Astrocyte (in vitro differentiated cells and primary cell): Measurements from ENCODE around the gene MAP6D1. TPM values are rescaled to one million over a fixed set of nuclear protein-coding genes. Genes with fewer than 3 reads are reported as not detected.
"Not testable (repeated sequence)": the region's sequence is repeated elsewhere in the genome, so short reads cannot be mapped to it uniquely, and the experiment has no call there.

ENCODE experiments used
- DNase-seq: peaks from one replicate; pipeline ENCODE4 v3.0.0-alpha.2; 2010; ENCODE audit warnings: low read depth
- FAIRE-seq: peaks from 2 replicates; lab custom pipeline; 2011; peaks lifted over from hg19 to GRCh38; lab: Jason Lieb, UNC
- H2AFZ ChIP-seq: 2 replicates; pipeline ENCODE4 v1.6.0; 2012; ENCODE audit warnings: low read depth, low read length, inconsistent platforms
- H3K27ac ChIP-seq: 2 replicates; pipeline ENCODE4 v1.5.1; 2011; ENCODE audit warnings: low read depth, low read length, inconsistent platforms
- H3K27me3 ChIP-seq: 2 replicates; pipeline ENCODE4 v1.6.0; 2011; ENCODE audit warnings: low read length, inconsistent platforms; ENCODE audit not compliant: insufficient read depth
- H3K36me3 ChIP-seq: 2 replicates; pipeline ENCODE4 v1.5.1; 2011; ENCODE audit warnings: low read length, inconsistent platforms; ENCODE audit not compliant: insufficient read depth
- H3K4me1 ChIP-seq: 2 replicates; pipeline ENCODE4 v1.5.1; 2011; ENCODE audit warnings: low read length, inconsistent platforms; ENCODE audit not compliant: insufficient read depth
- H3K4me2 ChIP-seq: 2 replicates; pipeline ENCODE4 v1.6.0; 2012; ENCODE audit warnings: low read length, inconsistent platforms
- H3K4me3 ChIP-seq: 2 replicates; pipeline ENCODE4 v1.5.1; 2011; ENCODE audit warnings: low read depth, mild to moderate bottlenecking, low read length, inconsistent platforms; ENCODE audit not compliant: insufficient read depth
- H3K79me2 ChIP-seq: 2 replicates; pipeline ENCODE4 v1.6.0; 2012; ENCODE audit warnings: mild to moderate bottlenecking, low read length, inconsistent platforms; ENCODE audit not compliant: insufficient read depth
- H3K9ac ChIP-seq: 2 replicates; pipeline ENCODE4 v1.6.0; 2012; ENCODE audit warnings: mild to moderate bottlenecking, low read length, inconsistent platforms
- H3K9me3 ChIP-seq: 2 replicates; pipeline ENCODE4 v1.5.1; 2012; ENCODE audit warnings: low read depth, mild to moderate bottlenecking, low read length, inconsistent platforms; ENCODE audit not compliant: insufficient read depth
- H4K20me1 ChIP-seq: 2 replicates; pipeline ENCODE4 v1.6.0; 2012; ENCODE audit warnings: low read length, inconsistent platforms; ENCODE audit not compliant: insufficient read depth
- H3K27ac Mint-ChIP-seq: one replicate; pipeline ENCODE4 v1.8.0; 2021; ENCODE audit warnings: mild to moderate bottlenecking, mixed read lengths; ENCODE audit not compliant: unreplicated experiment
- H3K27me3 Mint-ChIP-seq: one replicate; pipeline ENCODE4 v1.8.0; 2021; ENCODE audit warnings: low read depth, mixed read lengths; ENCODE audit not compliant: unreplicated experiment
- H3K36me3 Mint-ChIP-seq: one replicate; pipeline ENCODE4 v1.8.0; 2021; ENCODE audit warnings: low read depth, mixed read lengths; ENCODE audit not compliant: unreplicated experiment
- H3K4me1 Mint-ChIP-seq: one replicate; pipeline ENCODE4 v1.8.0; 2021; ENCODE audit warnings: low read depth, mixed read lengths; ENCODE audit not compliant: unreplicated experiment
- H3K4me3 Mint-ChIP-seq: one replicate; pipeline ENCODE4 v1.8.0; 2021; ENCODE audit warnings: mild to moderate bottlenecking, moderate library complexity, mixed read lengths; ENCODE audit not compliant: unreplicated experiment
- H3K9me3 Mint-ChIP-seq: one replicate; pipeline ENCODE4 v1.8.0; 2021; ENCODE audit warnings: mild to moderate bottlenecking, mixed read lengths; ENCODE audit not compliant: unreplicated experiment
- EZH2 ChIP-seq: IDR thresholded peaks from 2 replicates; pipeline ENCODE4 v1.6.1; 2012; ENCODE audit warnings: mild to moderate bottlenecking, low read length, inconsistent platforms; ENCODE audit not compliant: insufficient read depth
- total RNA-seq: library from RNA; stranded (reverse); gene quantifications from 2 replicates; pipeline ENCODE4 v1.2.1, GENCODE V29; 2021
- TF ChIP-seq, protein P1 (sequence below): IDR thresholded peaks from 2 replicates; pipeline ENCODE4 v1.5.1; 2011; ENCODE audit warnings: low read depth, mild to moderate bottlenecking, inconsistent platforms, low read length, moderate library complexity; ENCODE audit not compliant: insufficient read depth

MAP6D1 gene
- total RNA-seq, 1 donor from 2014 or later = 4.6 TPM

DNA sequence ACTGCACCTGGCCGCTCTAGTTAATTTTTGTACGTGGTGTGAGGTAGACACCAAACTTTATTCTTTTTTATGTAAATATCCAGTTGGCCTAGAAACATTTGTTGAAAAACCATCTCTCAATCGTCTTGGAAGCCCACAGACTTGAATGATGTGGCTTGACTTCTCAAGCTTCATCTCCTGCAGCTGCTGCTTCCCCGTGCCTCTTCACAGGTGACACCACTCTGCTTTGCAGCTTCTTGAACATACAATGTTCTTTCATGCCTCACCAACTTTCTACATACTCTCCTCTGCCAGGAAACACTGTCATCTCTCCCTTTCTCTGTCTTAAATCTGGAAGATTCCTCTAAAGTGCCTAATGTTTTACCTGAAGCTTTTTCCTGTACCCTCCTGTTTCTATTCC lies 35.6 kb downstream of the MAP6D1 start:
- Mint-ChIP-seq H3K4me1 (no peaks in the 10 kb centered on the region), H3K27ac (no peak overlapping the region), H3K9me3 (no peaks in the 10 kb centered on the region), H3K4me3 (no peak overlapping the region), H3K27me3 (no peaks in the 10 kb centered on the region), H3K36me3 (peaks cover 21% of the 10 kb centered on the region)
- Histone ChIP-seq H3K4me3 (no peak overlapping the region), H3K4me2 (no peak overlapping the region), H3K9ac (no peak overlapping the region), H3K36me3 (peaks cover 55% of the 10 kb centered on the region), H3K9me3 (no peaks in the 10 kb centered on the region), H2AFZ (no peak overlapping the region), H3K4me1 (no peaks in the 10 kb centered on the region), H3K27ac (no peak overlapping the region), H3K27me3 (no peaks in the 10 kb centered on the region), H4K20me1 (peaks cover 32% of the 10 kb centered on the region), H3K79me2 (peaks cover 27% of the 10 kb centered on the region)
- no peak for FAIRE-seq
- DNase-seq = no peak
- TF ChIP-seq EZH2 = no peak
- TF ChIP-seq, protein P1, sequence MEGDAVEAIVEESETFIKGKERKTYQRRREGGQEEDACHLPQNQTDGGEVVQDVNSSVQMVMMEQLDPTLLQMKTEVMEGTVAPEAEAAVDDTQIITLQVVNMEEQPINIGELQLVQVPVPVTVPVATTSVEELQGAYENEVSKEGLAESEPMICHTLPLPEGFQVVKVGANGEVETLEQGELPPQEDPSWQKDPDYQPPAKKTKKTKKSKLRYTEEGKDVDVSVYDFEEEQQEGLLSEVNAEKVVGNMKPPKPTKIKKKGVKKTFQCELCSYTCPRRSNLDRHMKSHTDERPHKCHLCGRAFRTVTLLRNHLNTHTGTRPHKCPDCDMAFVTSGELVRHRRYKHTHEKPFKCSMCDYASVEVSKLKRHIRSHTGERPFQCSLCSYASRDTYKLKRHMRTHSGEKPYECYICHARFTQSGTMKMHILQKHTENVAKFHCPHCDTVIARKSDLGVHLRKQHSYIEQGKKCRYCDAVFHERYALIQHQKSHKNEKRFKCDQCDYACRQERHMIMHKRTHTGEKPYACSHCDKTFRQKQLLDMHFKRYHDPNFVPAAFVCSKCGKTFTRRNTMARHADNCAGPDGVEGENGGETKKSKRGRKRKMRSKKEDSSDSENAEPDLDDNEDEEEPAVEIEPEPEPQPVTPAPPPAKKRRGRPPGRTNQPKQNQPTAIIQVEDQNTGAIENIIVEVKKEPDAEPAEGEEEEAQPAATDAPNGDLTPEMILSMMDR = no peak

DNA sequence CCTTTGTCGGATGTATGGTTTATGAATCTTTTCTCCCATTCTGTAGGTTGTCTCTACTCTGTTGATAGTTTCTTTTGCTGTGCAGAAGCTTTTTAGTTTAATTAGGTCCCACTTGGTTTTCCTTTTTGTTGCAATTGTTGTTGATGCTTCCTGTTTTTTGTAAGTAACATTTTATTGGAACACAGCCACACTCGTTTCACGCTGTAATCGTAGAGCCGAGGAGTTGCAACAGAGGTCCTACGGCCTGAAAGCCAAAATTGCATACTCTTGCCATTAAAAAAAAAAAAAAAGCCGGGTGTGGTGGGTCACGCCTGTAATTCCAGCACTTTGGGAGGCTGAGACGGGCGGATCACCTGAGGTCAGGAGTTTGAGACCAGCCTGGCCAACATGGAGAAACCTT lies 40.9 kb downstream of the MAP6D1 start:
- not testable (repeated sequence) for FAIRE-seq, DNase-seq, H3K4me2 ChIP-seq, H2AFZ ChIP-seq, H3K27ac Mint-ChIP-seq, H3K4me3 ChIP-seq, H3K9ac ChIP-seq, H3K27me3 ChIP-seq, H3K4me1 Mint-ChIP-seq, H3K9me3 ChIP-seq, H3K9me3 Mint-ChIP-seq, H3K27ac ChIP-seq, H3K27me3 Mint-ChIP-seq, H3K4me1 ChIP-seq, H3K4me3 Mint-ChIP-seq
- Histone ChIP-seq H3K36me3 (peaks cover 48% of the 10 kb centered on the region), H3K79me2 (peaks cover 24% of the 10 kb centered on the region), H4K20me1 (peaks cover 35% of the 10 kb centered on the region)
- H3K36me3 Mint-ChIP-seq = peaks cover 30% of the 10 kb centered on the region

DNA sequence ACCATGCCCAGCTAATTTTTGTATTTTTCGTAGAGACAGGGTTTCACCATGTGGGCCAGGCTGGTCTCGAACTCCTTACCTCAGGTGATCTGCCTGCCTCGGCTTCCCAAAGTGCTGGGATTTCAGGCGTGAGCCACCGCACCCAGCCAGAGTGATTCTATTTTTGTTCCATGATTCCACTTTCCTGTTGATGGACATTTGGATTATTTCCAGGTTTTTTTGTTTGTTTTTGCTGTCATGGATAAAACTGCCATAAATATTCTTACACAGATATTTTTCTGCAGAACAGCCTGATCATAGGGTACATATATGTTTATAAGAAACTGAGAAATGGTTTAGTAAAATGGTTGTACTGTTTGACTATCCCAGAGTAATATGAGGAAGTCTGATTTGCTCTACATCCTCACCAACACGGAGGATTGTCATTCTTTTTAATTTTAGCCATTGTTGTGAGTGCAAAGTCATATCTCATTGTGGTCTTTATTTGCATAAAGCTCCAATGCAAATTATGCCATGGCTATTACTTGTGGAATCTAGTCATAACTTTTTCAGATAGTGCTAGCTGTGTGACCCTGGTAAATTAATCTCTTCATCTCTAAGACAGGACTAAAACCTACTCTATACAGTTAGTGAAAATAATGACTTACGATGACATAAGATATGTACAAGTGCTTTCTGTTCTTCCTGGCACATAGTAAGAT lies 42.7 kb downstream of the MAP6D1 start:
- H3K9me3 Mint-ChIP-seq = no peaks in the 10 kb centered on the region
- H3K36me3 Mint-ChIP-seq = peaks cover 29% of the 10 kb centered on the region
- no peak overlapping the region for H3K4me2 ChIP-seq
- no peak overlapping the region for H2AFZ ChIP-seq
- no peak for TF ChIP-seq EZH2
- TF ChIP-seq, protein P1 = no peak
- no peaks in the 10 kb centered on the region for H3K4me1 Mint-ChIP-seq
- H3K4me1 ChIP-seq = no peaks in the 10 kb centered on the region
- peaks cover 27% of the 10 kb centered on the region for H4K20me1 ChIP-seq
- no peaks in the 10 kb centered on the region for H3K27me3 Mint-ChIP-seq
- DNase-seq (no peak), FAIRE-seq (no peak)
- no peak overlapping the region for H3K4me3 ChIP-seq
- H3K27ac ChIP-seq = no peak overlapping the region
- H3K27me3 ChIP-seq = no peaks in the 10 kb centered on the region
- no peak overlapping the region for H3K27ac Mint-ChIP-seq
- peaks cover 14% of the 10 kb centered on the region for H3K79me2 ChIP-seq
- H3K9ac ChIP-seq = no peak overlapping the region
- no peak overlapping the region for H3K4me3 Mint-ChIP-seq
- H3K36me3 ChIP-seq = peaks cover 48% of the 10 kb centered on the region
- no peaks in the 10 kb centered on the region for H3K9me3 ChIP-seq
